ENCODE data around the gene MTRF1. TPM values are rescaled to one million over a fixed set of nuclear protein-coding genes. Genes with fewer than 3 reads are reported as not detected.

MTRF1 gene
- total and polyA plus RNA-seq, 8 donors, result 6.5 to 19.8 (median 10.4) TPM

GRCh38 chr13:41199079-41199478 lies 64.3 kb downstream of the MTRF1 start:
- no peaks in the 10 kb centered on the region for H3K9me3 ChIP-seq
- WGBS, 2 donors, result 80 to 84% methylated on average over 5 of the region's 5 CpGs
- TF ChIP-seq CTCF (IDR thresholded peaks at IDR 0.05), result no peak
- ATAC-seq (no peak), FAIRE-seq (no peak), DNase-seq (no peak)
- H3K27ac ChIP-seq, result no peak overlapping the region
- H3K27me3 ChIP-seq, result no peaks in the 10 kb centered on the region
- intact Hi-C loops (cut with DNase I), result no loop called here
- no peaks in the 10 kb centered on the region for H3K4me1 ChIP-seq
- H3K4me3 ChIP-seq, result no peak overlapping the region
- H3K36me3 ChIP-seq, result no peaks in the 10 kb centered on the region

- H3K27ac ChIP-seq, result no peak overlapping the region
- DNase-seq (no peak), ATAC-seq (no peak), FAIRE-seq (no peak)
- intact Hi-C loops (cut with DNase I), result no loop called here
- no peaks in the 10 kb centered on the region for H3K27me3 ChIP-seq
- H3K9me3 ChIP-seq, result no peaks in the 10 kb centered on the region
- H3K36me3 ChIP-seq, result no peaks in the 10 kb centered on the region
- no peak overlapping the region for H3K4me3 ChIP-seq
- peaks cover 5 to 12% (median 11%) of the 10 kb centered on the region in 3 donors for H3K4me1 ChIP-seq
- 59 to 65% methylated on average over 2 of the region's 2 CpGs for WGBS, 2 donors
- no peak for TF ChIP-seq CTCF (IDR thresholded peaks at IDR 0.05)
Observed at GRCh38 chr13:41196620-41197019, 66.8 kb downstream of the MTRF1 start.

- Histone ChIP-seq H3K27me3 (no peaks in the 10 kb centered on the region), H3K36me3 (no peaks in the 10 kb centered on the region), H3K9me3 (no peaks in the 10 kb centered on the region), H3K4me1 (peaks cover 6 to 18% (median 16%) of the 10 kb centered on the region in 3 donors), H3K27ac (no peak overlapping the region), H3K4me3 (no peak overlapping the region)
- no peak for TF ChIP-seq CTCF (IDR thresholded peaks at IDR 0.05)
- ATAC-seq (no peak), FAIRE-seq (no peak), DNase-seq (no peak)
- intact Hi-C loops (cut with DNase I), result no loop called here
Observed at GRCh38 chr13:41196011-41196410, 67.4 kb downstream of the MTRF1 start.

- Histone ChIP-seq H3K27me3 (no peaks in the 10 kb centered on the region), H3K36me3 (no peaks in the 10 kb centered on the region), H3K4me1 (peaks cover 6 to 21% (median 18%) of the 10 kb centered on the region in 3 donors), H3K9me3 (no peaks in the 10 kb centered on the region), H3K4me3 (peak within 1 kb of the TSS; percentile 55 to 82 (median 72)), H3K27ac (peak within 1 kb of the TSS; percentile 76 to 87 (median 86))
- TF ChIP-seq CTCF (IDR thresholded peaks at IDR 0.05), result no peak
- DNase-seq (peak; percentile 87 to 96 (median 92)), FAIRE-seq (peak; percentile 29), ATAC-seq (peak; percentile 98 to 100 (median 99))
- intact Hi-C loops (cut with DNase I), result loop anchor here in 1 of 3 donors (5.0 kb wide), 1 partner anchor 57 kb away; no protein-coding TSS in a partner anchor
- 2 to 6% methylated on average over 65 to 66 of the region's 66 CpGs for WGBS, 2 donors
Observed at GRCh38 chr13:41193919-41194824, 69.2 kb downstream of the MTRF1 start, which contains the start of gene KBTBD7. KBTBD7 (minus strand) TSS chr13:41194569; CDS start chr13:41194257, 312 bp downstream.

Data from pancreas (tissue), 10 donors.